Hepatocyte (in vitro differentiated cells): ENCODE measurements around the gene TMEM151A. TPM values are rescaled to one million over a fixed set of nuclear protein-coding genes. Genes with fewer than 3 reads are reported as not detected.

ENCODE experiments used
- DNase-seq: peaks from one replicate; pipeline ENCODE4 v3.0.0-alpha.2; 2016; ENCODE audit warnings: low spot score
- H2AFZ ChIP-seq: fragments of 200-600 bp; sonication (generic); 2 replicates; pipeline ENCODE4 v1.6.0; 2016; ENCODE audit warnings: antibody characterized with exemption, mild to moderate bottlenecking
- H3K27ac ChIP-seq: fragments of 200-600 bp; sonication (generic); 2 replicates; pipeline ENCODE4 v1.5.1; 2016; ENCODE audit warnings: mild to moderate bottlenecking
- H3K27me3 ChIP-seq: fragments of 200-600 bp; sonication (generic); 2 replicates; pipeline ENCODE4 v1.6.1; 2016
- H3K36me3 ChIP-seq: fragments of 200-600 bp; sonication (generic); replicated peaks from 2 replicates; pipeline ENCODE4 v1.5.1; 2016; ENCODE audit warnings: low read depth; ENCODE audit not compliant: insufficient read depth
- H3K4me1 ChIP-seq: fragments of 200-600 bp; sonication (generic); 2 replicates; pipeline ENCODE4 v1.5.1; 2016; ENCODE audit warnings: mild to moderate bottlenecking, moderate library complexity; ENCODE audit not compliant: insufficient read depth
- H3K4me2 ChIP-seq: fragments of 200-600 bp; sonication (generic); 2 replicates; pipeline ENCODE4 v1.6.0; 2016
- H3K4me3 ChIP-seq: fragments of 200-600 bp; sonication (generic); 2 replicates; pipeline ENCODE4 v1.5.1; 2016; ENCODE audit warnings: mild to moderate bottlenecking
- H3K79me2 ChIP-seq: fragments of 200-600 bp; sonication (generic); 2 replicates; pipeline ENCODE4 v1.6.0; 2017; ENCODE audit warnings: mild to moderate bottlenecking
- H3K9me2 ChIP-seq: fragments of 200-600 bp; sonication (generic); replicated peaks from 2 replicates; pipeline ENCODE4 v1.6.0; 2017; ENCODE audit warnings: mild to moderate bottlenecking; ENCODE audit not compliant: insufficient read depth
- H3K9me3 ChIP-seq: fragments of 200-600 bp; sonication (generic); 2 replicates; pipeline ENCODE4 v1.5.1; 2016; ENCODE audit warnings: low read depth, mild to moderate bottlenecking
- H4K20me1 ChIP-seq: fragments of 200-600 bp; sonication (generic); 2 replicates; pipeline ENCODE4 v1.6.0; 2016; ENCODE audit warnings: mild to moderate bottlenecking; ENCODE audit not compliant: insufficient read depth, poor library complexity, severe bottlenecking
- EZH2 ChIP-seq: fragments of 200-600 bp; sonication (generic); IDR thresholded peaks from 2 replicates; pipeline ENCODE4 v1.6.1; 2016; ENCODE audit warnings: antibody characterized with exemption, mild to moderate bottlenecking, borderline replicate concordance
- EZH2phosphoT487 ChIP-seq: fragments of 200-600 bp; sonication (generic); IDR thresholded peaks from one replicate; pipeline ENCODE4 v1.6.1; 2018; ENCODE audit warnings: antibody characterized with exemption, mild to moderate bottlenecking, low read depth, moderate library complexity; ENCODE audit not compliant: unreplicated experiment, severe bottlenecking
- WGBS: methylation state at CpG from one replicate; pipeline ENCODE4 v1.1.6; 2016; ENCODE audit warnings: low lambda C conversion rate; ENCODE audit errors: missing lambda C conversion rate; 5-methylcytosine and 5-hydroxymethylcytosine counted together
- polyA plus RNA-seq: library from polyadenylated mRNA; unstranded; fragments of >200 nt; fragmentation: Nextera tagmentation; extraction: Ambion mirVana; gene quantifications from 2 replicates; pipeline ENCODE4 v1.2.1, GENCODE V29; 2016
- total RNA-seq: library from RNA; depleted of rRNA; stranded (reverse); fragments of >200 nt; gene quantifications from 2 replicates; pipeline ENCODE4 v1.2.3, GENCODE V29; 2014
- TF ChIP-seq, protein P1 (sequence below): fragments of 200-600 bp; sonication (generic); IDR thresholded peaks from 2 replicates; pipeline ENCODE4 v1.5.1; 2016; ENCODE audit warnings: antibody characterized with exemption, mild to moderate bottlenecking; ENCODE audit not compliant: poor library complexity

TMEM151A gene
- total and polyA plus RNA-seq, 2 experiments from 2014 or later = 21.4 to 36.4 TPM

DNA sequence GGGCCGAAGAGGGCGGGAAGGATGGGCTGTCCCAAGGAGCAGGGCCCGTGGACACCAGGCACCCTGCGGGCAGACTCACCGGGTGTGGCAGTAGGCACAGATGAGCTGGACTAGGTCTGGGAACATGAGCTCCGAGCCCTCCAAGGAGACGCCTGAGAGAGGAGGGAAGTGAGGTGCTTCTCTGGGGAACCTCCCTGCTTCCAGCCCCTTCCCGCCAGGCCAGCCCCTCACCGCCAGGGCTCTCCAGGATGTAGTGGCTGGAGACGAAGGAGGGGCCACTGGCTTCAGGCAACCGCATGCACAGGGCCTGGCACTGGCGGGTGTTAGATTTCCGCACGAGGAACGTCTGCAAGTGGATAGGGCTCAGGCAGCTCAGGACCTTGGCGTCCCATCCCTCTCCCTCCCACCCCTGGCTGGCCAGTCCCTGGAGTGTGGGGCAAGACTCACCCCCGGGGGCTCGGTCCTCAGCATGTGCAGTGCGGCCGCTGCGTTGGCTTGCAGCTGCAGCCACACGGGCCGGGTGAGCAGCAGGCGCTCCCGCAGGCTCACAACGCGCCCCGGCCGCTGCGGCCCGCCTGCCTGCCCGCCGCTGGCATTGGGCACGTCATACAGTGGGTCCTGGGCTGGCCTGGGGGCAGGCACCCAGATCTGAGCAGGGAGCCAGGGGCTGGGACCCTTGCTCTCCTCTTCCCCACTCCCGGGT is 44.0 kb downstream of the TMEM151A start:
- H3K27ac ChIP-seq = peak overlapping the region; percentile 81
- H3K36me3 ChIP-seq = no peaks in the 10 kb centered on the region
- no peak overlapping the region for H2AFZ ChIP-seq
- H3K4me3 ChIP-seq = peak overlapping the region; percentile 27
- H3K4me2 ChIP-seq = peak overlapping the region; percentile 96
- 22% methylated on average over 28 of the region's 35 CpGs for WGBS
- no peaks in the 10 kb centered on the region for H3K9me2 ChIP-seq
- no peaks in the 10 kb centered on the region for H3K9me3 ChIP-seq
- peaks cover 7% of the 10 kb centered on the region for H3K79me2 ChIP-seq
- TF ChIP-seq, protein P1, sequence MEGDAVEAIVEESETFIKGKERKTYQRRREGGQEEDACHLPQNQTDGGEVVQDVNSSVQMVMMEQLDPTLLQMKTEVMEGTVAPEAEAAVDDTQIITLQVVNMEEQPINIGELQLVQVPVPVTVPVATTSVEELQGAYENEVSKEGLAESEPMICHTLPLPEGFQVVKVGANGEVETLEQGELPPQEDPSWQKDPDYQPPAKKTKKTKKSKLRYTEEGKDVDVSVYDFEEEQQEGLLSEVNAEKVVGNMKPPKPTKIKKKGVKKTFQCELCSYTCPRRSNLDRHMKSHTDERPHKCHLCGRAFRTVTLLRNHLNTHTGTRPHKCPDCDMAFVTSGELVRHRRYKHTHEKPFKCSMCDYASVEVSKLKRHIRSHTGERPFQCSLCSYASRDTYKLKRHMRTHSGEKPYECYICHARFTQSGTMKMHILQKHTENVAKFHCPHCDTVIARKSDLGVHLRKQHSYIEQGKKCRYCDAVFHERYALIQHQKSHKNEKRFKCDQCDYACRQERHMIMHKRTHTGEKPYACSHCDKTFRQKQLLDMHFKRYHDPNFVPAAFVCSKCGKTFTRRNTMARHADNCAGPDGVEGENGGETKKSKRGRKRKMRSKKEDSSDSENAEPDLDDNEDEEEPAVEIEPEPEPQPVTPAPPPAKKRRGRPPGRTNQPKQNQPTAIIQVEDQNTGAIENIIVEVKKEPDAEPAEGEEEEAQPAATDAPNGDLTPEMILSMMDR = no peak
- no peak for TF ChIP-seq EZH2phosphoT487
- TF ChIP-seq EZH2 = no peak
- peaks cover 19% of the 10 kb centered on the region for H3K4me1 ChIP-seq
- DNase-seq = peak; percentile 49
- no peaks in the 10 kb centered on the region for H3K27me3 ChIP-seq
- no peaks in the 10 kb centered on the region for H4K20me1 ChIP-seq

DNA sequence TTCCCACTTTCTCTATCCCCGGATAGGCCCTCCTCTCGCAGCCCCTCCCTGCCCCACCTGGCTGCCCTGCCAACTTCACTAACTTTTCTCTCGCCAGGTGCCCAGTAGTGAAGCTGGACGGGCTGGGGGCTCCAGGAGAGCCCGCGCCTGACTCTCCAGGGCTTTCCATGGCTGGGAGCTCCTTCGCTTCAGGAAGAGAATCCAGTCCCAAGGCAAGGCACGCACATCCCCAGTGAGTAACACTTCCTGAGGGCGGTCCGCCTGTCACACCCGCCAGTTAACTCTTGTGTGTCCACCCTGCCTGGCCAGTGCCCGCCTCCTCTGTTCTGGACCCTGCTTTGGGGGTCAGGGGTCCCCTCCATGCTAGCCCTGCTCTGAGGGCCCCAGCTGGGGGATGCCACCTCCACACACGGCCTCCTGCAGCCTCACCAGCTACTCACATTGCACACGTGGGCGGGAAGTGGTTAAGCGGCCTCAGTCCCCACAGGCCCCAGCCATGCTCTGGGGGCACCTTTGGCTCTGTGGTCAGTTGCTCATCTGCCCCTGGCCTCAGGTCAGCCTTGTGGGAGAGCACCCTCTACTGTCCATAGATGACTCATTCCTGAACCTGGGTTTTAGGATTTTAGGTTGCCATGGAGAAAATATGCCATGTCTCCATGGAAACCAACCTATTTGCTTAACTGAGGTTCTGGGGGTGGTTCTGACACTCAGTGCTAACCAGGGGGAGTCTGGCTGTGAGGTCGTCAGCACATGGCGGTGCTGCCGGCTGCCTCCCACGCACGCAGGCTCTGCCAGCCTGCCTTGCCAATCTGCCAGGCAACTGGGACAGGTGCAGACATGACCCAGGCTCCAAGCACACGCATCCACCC is 44.8 kb downstream of the TMEM151A start, which contains the start of gene RIN1:
RIN1 (minus strand) TSS at position 201 of the 869 bp plus-strand sequence; CDS start at position 169, 32 bp downstream.
- 20% methylated on average over 22 of the region's 22 CpGs for WGBS
- H3K4me2 ChIP-seq = peak within 1 kb of the TSS; percentile 96
- no peaks in the 10 kb centered on the region for H3K36me3 ChIP-seq
- H3K27me3 ChIP-seq = no peaks in the 10 kb centered on the region
- H3K27ac ChIP-seq = peak within 1 kb of the TSS; percentile 81
- peak within 1 kb of the TSS; percentile 27 for H3K4me3 ChIP-seq
- H2AFZ ChIP-seq = no peak within 1 kb of the TSS
- no peaks in the 10 kb centered on the region for H3K9me3 ChIP-seq
- H3K4me1 ChIP-seq = peaks cover 19% of the 10 kb centered on the region
- TF ChIP-seq EZH2 (no peak), EZH2phosphoT487 (no peak)
- TF ChIP-seq, protein P1 = peak; percentile 54
- DNase-seq = peak; percentile 85
- H3K9me2 ChIP-seq = no peaks in the 10 kb centered on the region
- peaks cover 7% of the 10 kb centered on the region for H3K79me2 ChIP-seq
- H4K20me1 ChIP-seq = no peaks in the 10 kb centered on the region

DNA sequence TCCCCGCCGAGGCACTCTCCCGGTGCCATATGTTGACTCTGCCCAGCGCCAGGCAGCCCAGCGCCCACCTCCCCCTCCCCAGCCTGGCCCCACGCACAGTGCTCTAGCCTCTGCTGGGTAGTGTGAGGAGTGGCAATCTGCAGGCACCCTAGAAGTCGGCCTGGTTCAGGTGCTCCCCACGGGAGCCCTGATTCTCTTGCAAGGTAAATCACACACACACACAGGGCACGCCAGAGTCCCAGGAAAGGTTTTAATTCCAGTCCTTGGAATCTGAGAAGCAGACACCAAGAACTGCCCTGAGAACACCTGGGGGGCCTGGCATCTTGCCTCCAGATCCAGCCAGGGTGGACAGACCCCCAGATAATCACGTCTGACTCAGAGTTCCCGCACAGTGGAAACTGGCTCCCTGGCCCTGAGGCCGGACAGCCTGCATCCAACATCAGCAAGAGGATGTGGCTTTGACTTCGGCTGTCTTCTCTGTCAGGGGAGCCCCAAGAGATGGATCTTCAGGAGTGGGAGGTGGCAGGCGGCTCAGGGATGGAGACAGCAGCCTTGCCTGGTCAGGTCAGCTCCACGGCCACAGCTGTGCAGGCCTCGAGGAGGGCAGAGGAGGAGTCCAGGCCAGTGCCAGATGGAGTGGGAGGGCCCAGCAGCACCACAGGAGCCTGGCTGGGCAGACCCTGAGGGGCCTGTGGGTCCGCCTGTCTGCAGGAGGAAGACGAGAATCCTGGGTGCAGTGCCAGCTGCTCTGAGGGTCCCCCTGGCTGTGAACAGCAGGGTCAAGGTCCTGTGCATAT is 45.6 kb downstream of the TMEM151A start:
- Histone ChIP-seq H3K9me3 (no peaks in the 10 kb centered on the region), H3K4me3 (no peak overlapping the region), H3K79me2 (peaks cover 7% of the 10 kb centered on the region), H3K27me3 (no peaks in the 10 kb centered on the region), H4K20me1 (no peaks in the 10 kb centered on the region), H3K27ac (peak overlapping the region; percentile 81), H3K9me2 (no peaks in the 10 kb centered on the region), H3K36me3 (no peaks in the 10 kb centered on the region), H3K4me2 (peak overlapping the region; percentile 96), H2AFZ (no peak overlapping the region), H3K4me1 (peaks cover 19% of the 10 kb centered on the region)
- DNase-seq = no peak
- TF ChIP-seq EZH2phosphoT487 (no peak), EZH2 (no peak)
- TF ChIP-seq, protein P1 = no peak
- WGBS = 79% methylated on average over 18 of the region's 18 CpGs
